ENCODE measurements around the gene ANAPC4. TPM values are rescaled to one million over a fixed set of nuclear protein-coding genes. Genes with fewer than 3 reads are reported as not detected.

Gene ANAPC4
- total RNA-seq, 2 experiments from 2014 or later: 32.7 to 50.6 TPM

Other genes with a start within 250 kb of the ANAPC4 start
- 5.0 and 5.8 TPM in 2 replicates for gene SEPSECS, start 216.8 kb upstream of the ANAPC4 start, total RNA-seq (2014; rRNA removed; shearing (Covaris generic))
- 13.0 and 15.9 TPM in 2 replicates for gene SEPSECS, start 216.8 kb upstream of the ANAPC4 start, total RNA-seq (2022)
- gene PI4K2B, start 143.2 kb upstream of the ANAPC4 start, total RNA-seq (2014; rRNA removed; shearing (Covaris generic)): 40.4 and 40.7 TPM in 2 replicates
- gene PI4K2B, start 143.2 kb upstream of the ANAPC4 start, total RNA-seq (2022): 41.6 and 42.0 TPM in 2 replicates
- gene ZCCHC4, start 64.5 kb upstream of the ANAPC4 start, total RNA-seq (2014; rRNA removed; shearing (Covaris generic)): 12.4 and 14.9 TPM in 2 replicates
- gene ZCCHC4, start 64.5 kb upstream of the ANAPC4 start, total RNA-seq (2022): 15.2 and 15.5 TPM in 2 replicates